Sigmoid colon (tissue), 4 donors: ENCODE measurements around the gene PPM1L.

ENCODE experiments used
- CTCF ChIP-seq, 4 experiments: fragments of 450-650 bp in 3 of 4; fragments of 200-600 bp in 1 of 4; IDR thresholded peaks; one replicate each; pipeline ENCODE4 v1.5.1; 2016 to 2019; ENCODE audit warnings: antibody characterized with exemption in 4 of 4, mild to moderate bottlenecking in 3 of 4, moderate library complexity in 2 of 4
- POLR2A ChIP-seq, 2 donors: fragments of 450-650 bp; IDR thresholded peaks; one replicate each; pipeline ENCODE4 v1.6.1; 2016; ENCODE audit warnings: antibody characterized with exemption in 2 of 2, mild to moderate bottlenecking in 2 of 2, moderate library complexity in 2 of 2
- POLR2AphosphoS5 ChIP-seq, 4 donors: sonication (generic); formaldehyde crosslinking; IDR thresholded peaks; one replicate each; pipeline ENCODE4 v1.6.1; 2017; ENCODE audit warnings: antibody characterized with exemption in 4 of 4

- TF ChIP-seq CTCF (IDR thresholded peaks at IDR 0.05) (no peak), POLR2A (IDR thresholded peaks at IDR 0.05) (no peak), POLR2AphosphoS5 (IDR thresholded peaks at IDR 0.05) (no peak)
Measured at GRCh38 chr3:161083131-161083530, 327.1 kb downstream of the PPM1L start.
